ENCODE measurements around the gene MYO15A. TPM values are rescaled to one million over a fixed set of nuclear protein-coding genes. Genes with fewer than 3 reads are reported as not detected.

Gene MYO15A
- total and polyA plus RNA-seq, 2 donors (not counting 1 experiment from before 2014, with no cell fraction given) = 2.5 to 3.1 TPM

- H3K9ac ChIP-seq (ENCODE audit: low read length) = no peak overlapping the region
- no peak overlapping the region for H3K4me2 ChIP-seq (replicated peaks; ENCODE audit: low read depth, low read length, poor library complexity, severe bottlenecking)
- ChIA-PET POLR2A (no interaction called here), CTCF (interaction anchor here (0.7 to 2.2 kb wide), 12 partner anchors 10 to 79 kb away, joined by 3 to 6 read pairs (median 4); partner anchors contain the start of gene ALKBH5)
- no peaks in the 10 kb centered on the region for H3K79me2 ChIP-seq (ENCODE audit: control insufficient read depth, insufficient read depth, low read length)
- H3K9me3 ChIP-seq (ENCODE audit: control extremely low read depth in 1 of 3, control insufficient read depth in 2 of 3, insufficient read depth in 1 of 3, low read length in 2 of 3) = no peaks in the 10 kb centered on the region
- intact Hi-C loops (cut with micrococcal nuclease) = loop anchor here (1.0 kb wide), 2 partner anchors 43 to 76 kb away; no protein-coding TSS in a partner anchor
- peaks cover 0 to 13% (median 1%) of the 10 kb centered on the region in 4 experiments for H3K27me3 ChIP-seq (replicated peaks in 1 of 4; ENCODE audit: control extremely low read depth in 1 of 4, control insufficient read depth in 3 of 4, insufficient read depth in 4 of 4, low read length in 3 of 4)
- DNase-seq (peak; percentile 77), ATAC-seq (ENCODE audit: low read depth) (peak; percentile 75)
- peaks cover 5% of the 10 kb centered on the region for H3K4me1 Mint-ChIP-seq
- no peak overlapping the region for H3K27ac Mint-ChIP-seq
- H3K27me3 Mint-ChIP-seq = peaks cover 7% of the 10 kb centered on the region
- H4K20me1 ChIP-seq (ENCODE audit: control insufficient read depth, insufficient read depth, low read length, poor library complexity, severe bottlenecking) = no peaks in the 10 kb centered on the region
- H3K9me3 Mint-ChIP-seq (ENCODE audit: insufficient read depth) = no peaks in the 10 kb centered on the region
- H3K4me3 Mint-ChIP-seq = no peak overlapping the region
- H3K36me3 ChIP-seq (replicated peaks in 1 of 2; ENCODE audit: control extremely low read depth in 1 of 2, control insufficient read depth in 1 of 2, extremely low read depth in 1 of 2, insufficient read depth in 2 of 2, low read length in 1 of 2) = no peaks in the 10 kb centered on the region
- peaks cover 0 to 4% of the 10 kb centered on the region in 2 donors for H3K4me1 ChIP-seq (ENCODE audit: control insufficient read depth in 2 of 2, insufficient read depth in 2 of 2, low read length in 2 of 2)
- H3K27ac ChIP-seq (ENCODE audit: low read length in 2 of 2) = no peak overlapping the region
- no peak for TF ChIP-seq EZH2 (IDR thresholded peaks at IDR 0.05; ENCODE audit: borderline replicate concordance, insufficient read depth, low read depth, low read length, poor library complexity, severe bottlenecking)
- TF ChIP-seq CTCF (IDR thresholded peaks at IDR 0.05) = peak; percentile 81
- H2AFZ ChIP-seq (ENCODE audit: insufficient read depth, low read depth, low read length, poor library complexity, severe bottlenecking) = no peak overlapping the region
- H3K4me3 ChIP-seq (ENCODE audit: control extremely low read depth in 1 of 5, extremely low read depth in 1 of 5, insufficient read depth in 1 of 5, low read depth in 2 of 5, low read length in 4 of 5) = no peak overlapping the region
- WGBS (ENCODE audit: insufficient coverage) = 67% methylated on average over 5 of the region's 9 CpGs
These were observed 32.8 kb downstream of the MYO15A start for GRCh38 chr17:18141210-18141803.

- Mint-ChIP-seq H3K4me3 (no peak overlapping the region), H3K27ac (no peak overlapping the region), H3K4me1 (peaks cover 5% of the 10 kb centered on the region), H3K9me3 (ENCODE audit: insufficient read depth) (no peaks in the 10 kb centered on the region), H3K27me3 (peaks cover 4% of the 10 kb centered on the region)
- Histone ChIP-seq H3K4me3 (ENCODE audit: control extremely low read depth in 1 of 5, extremely low read depth in 1 of 5, insufficient read depth in 1 of 5, low read depth in 2 of 5, low read length in 4 of 5) (no peak overlapping the region), H2AFZ (ENCODE audit: insufficient read depth, low read depth, low read length, poor library complexity, severe bottlenecking) (no peak overlapping the region), H3K27me3 (replicated peaks in 1 of 4; ENCODE audit: control extremely low read depth in 1 of 4, control insufficient read depth in 3 of 4, insufficient read depth in 4 of 4, low read length in 3 of 4) (peaks cover 0 to 13% (median 1%) of the 10 kb centered on the region in 4 experiments), H3K4me2 (replicated peaks; ENCODE audit: low read depth, low read length, poor library complexity, severe bottlenecking) (no peak overlapping the region), H4K20me1 (ENCODE audit: control insufficient read depth, insufficient read depth, low read length, poor library complexity, severe bottlenecking) (no peaks in the 10 kb centered on the region), H3K9ac (ENCODE audit: low read length) (no peak overlapping the region), H3K9me3 (ENCODE audit: control extremely low read depth in 1 of 3, control insufficient read depth in 2 of 3, insufficient read depth in 1 of 3, low read length in 2 of 3) (no peaks in the 10 kb centered on the region), H3K4me1 (ENCODE audit: control insufficient read depth in 2 of 2, insufficient read depth in 2 of 2, low read length in 2 of 2) (peaks cover 0 to 4% of the 10 kb centered on the region in 2 donors), H3K27ac (ENCODE audit: low read length in 2 of 2) (no peak overlapping the region), H3K36me3 (replicated peaks in 1 of 2; ENCODE audit: control extremely low read depth in 1 of 2, control insufficient read depth in 1 of 2, extremely low read depth in 1 of 2, insufficient read depth in 2 of 2, low read length in 1 of 2) (no peaks in the 10 kb centered on the region), H3K79me2 (ENCODE audit: control insufficient read depth, insufficient read depth, low read length) (no peaks in the 10 kb centered on the region)
- intact Hi-C loops (cut with micrococcal nuclease) = no loop called here
- ChIA-PET CTCF (interaction anchor here (0.7 to 2.2 kb wide), 9 partner anchors 10 to 78 kb away, joined by 3 to 6 read pairs (median 4); no protein-coding TSS in a partner anchor), POLR2A (no interaction called here)
- ATAC-seq (ENCODE audit: low read depth) (no peak), DNase-seq (no peak)
- WGBS (ENCODE audit: insufficient coverage) = 100% methylated on average over 1 of the region's 3 CpGs
- TF ChIP-seq EZH2 (IDR thresholded peaks at IDR 0.05; ENCODE audit: borderline replicate concordance, insufficient read depth, low read depth, low read length, poor library complexity, severe bottlenecking) (no peak), CTCF (IDR thresholded peaks at IDR 0.05) (no peak)
These were observed 33.9 kb downstream of the MYO15A start for GRCh38 chr17:18142417-18142816.

All from B cell (primary cell).